ENCODE data around the gene FBXO3.
"Not testable (repeated sequence)": the region's sequence is repeated elsewhere in the genome, so short reads cannot be mapped to it uniquely, and the experiment has no call there.

Gene FBXO3

DNA sequence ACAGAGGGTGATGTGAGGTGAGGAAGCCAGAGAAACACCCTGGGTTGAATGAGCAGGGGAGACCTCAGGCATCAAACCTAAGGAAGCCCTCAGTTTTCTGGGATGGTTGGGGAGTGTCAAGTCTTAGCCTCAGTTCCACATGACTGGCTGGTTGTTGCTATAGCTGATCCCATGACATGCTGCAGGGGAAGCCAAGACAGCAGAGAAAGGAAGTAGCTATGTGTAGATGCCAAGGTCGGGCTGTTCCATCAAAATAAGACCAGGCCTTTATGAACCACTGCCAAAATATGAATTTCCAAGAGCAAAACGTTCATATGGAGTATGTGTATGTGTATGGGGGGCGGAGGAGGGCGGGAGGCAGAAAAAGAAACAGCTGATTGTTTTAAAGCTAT, 49.7 kb downstream of the FBXO3 start:
- peak; percentile 18 for DNase-seq

DNA sequence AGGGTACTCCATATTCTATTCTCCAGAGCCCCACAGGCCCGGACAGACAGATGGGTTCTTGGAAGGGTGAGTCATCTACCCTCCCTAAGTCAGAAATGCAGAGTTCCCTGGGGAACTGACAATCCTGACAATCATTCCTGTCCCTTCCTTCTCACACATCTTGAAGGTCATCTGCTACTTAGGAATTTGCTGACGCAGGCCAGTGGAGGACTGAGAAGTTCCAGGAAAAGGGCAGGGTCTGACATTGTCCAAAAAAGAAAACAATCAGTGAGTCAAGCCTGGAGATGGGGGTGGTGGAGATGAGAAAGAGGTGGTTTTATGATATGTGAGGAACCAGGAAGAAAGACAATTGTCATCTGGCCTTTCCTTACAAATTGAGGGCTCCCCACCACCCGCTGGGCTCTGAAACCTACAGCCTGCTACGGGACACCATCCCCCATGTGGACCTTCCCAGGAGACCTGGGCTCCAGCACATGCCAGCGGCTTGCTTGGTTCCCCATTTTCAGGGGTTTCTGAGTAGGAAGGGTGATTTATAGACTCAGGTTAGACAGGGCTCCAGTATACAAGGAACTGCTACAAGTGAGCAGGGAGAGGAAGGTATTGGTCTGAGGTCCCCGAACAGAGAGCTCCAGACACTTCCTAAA, 51.0 kb downstream of the FBXO3 start:
- peak; percentile 74 for DNase-seq

DNA sequence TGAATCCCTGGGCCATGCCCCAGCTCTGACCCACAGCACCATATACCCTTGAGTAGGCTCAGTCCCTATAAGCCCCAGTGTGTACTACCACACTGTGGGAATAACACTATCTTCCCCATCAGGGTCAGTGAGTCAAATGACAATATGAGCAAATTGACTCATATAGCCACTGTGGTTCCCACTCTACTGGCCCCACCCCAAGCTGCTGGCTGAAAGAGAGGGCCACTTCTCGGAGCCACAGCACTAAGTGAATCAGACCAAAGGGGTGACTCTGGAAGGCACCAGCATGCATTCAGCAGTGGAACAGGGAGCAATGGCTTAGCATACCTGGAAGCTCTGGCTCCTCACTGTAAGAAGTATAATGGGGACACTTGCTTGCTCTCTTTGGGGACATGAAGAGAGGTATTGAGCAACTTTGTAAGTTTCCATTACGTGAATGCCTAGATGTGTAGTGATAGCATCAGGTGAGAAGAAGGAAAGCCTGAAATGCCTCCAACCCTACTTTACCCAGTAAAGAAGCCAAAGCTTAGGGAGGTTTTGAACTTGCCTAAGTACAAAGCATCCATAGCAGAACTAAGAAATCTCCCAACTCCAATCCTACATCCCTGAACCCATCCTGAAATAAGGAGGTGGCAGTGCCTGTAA, 51.6 kb downstream of the FBXO3 start:
- no peak for DNase-seq

DNA sequence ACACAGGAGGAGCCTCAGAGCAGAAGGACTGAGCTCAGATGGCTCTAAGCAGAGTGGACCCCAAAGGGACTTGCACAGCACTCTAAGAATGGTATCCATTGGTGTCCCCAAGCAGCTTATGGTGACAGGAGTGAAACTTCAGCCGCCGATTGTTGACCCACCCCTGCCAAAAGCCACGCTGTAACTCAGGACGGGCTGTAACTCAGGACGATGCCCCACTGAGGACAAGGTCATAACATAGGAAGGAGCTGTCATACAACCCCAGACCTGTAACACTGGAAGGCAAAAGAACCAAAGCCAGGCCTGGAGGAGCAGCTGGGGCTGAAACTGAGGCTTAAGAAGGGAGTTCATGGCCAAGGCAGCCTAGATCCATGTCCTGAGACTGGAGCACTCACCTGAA, 52.3 kb downstream of the FBXO3 start:
- no peak for DNase-seq

DNA sequence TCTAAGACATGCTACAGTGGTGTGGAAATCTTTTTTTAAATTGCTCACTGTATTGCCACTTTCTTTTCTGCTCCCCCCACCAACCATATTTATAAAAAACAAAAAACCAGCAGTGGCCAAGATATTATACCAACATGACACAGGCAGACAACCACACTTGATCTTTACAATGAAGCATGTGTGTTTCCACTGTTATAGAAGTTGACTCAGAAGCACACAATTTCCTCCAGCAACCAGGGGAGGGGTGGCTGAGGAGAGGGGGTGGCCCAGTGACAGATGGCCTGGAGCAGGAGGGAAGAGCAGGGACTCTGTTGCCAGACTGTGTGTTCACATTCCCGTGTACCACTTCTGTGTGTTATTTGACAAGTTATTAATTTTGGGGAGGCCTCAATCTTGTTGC, 52.9 kb downstream of the FBXO3 start:
- DNase-seq: no peak

DNA sequence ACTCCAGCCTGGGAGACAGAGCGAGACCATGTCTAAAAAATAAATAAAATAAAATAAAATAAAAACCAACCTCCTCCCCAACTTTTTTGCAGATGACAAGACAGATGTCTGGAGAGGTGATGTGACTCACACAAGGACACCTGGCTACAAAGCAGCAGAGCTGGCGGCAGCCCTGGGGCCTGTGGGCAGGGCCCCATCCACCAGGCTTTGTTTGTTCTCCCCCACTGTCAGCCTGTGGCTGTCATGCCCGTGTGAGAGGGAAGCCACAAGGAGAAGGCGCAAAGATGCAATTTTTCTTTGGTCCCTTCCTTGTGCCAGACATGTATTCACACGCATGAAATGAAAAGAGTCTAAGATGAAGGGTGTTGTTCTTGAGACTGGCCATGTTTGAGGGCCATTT, 54.7 kb downstream of the FBXO3 start:
- DNase-seq: no peak

DNA sequence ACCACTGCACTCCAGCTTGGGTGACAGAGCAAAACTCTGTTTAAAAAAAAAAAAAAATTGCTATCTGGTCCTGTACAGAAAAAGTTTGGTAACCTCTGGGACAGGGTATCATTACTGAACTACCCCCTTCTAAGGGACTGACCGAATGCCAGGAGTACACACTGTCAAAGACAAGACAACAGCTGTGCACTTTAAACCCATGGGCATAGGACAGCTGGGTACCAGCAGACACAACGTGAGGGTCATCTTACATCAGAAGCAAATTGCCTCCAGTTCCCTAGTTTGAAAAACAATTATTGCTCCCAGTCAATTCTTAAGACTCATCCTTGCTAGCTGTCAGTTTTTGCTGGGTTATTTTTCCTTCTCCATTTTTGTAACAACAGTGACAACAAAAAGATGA, 55.9 kb downstream of the FBXO3 start:
- DNase-seq: no peak

DNA sequence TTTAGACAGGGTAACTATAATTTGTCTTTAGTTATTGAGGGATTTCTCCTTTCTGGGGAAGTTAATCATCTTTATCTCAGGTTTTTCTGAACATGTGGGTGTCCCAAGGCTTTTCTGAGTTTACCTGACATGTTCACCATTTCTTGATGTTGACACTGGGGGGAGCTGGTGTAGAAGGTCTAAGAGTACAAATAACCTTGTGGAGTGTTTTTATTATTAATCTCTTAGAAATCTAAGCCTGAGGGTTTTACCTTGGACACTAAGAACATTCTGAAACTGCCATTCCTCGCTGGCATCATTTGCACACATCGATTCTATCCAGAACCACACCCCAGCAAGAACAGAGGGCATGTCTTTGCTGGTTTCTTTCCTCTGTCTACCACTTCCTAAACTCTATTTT, 58.1 kb downstream of the FBXO3 start:
- no peak for DNase-seq

DNA sequence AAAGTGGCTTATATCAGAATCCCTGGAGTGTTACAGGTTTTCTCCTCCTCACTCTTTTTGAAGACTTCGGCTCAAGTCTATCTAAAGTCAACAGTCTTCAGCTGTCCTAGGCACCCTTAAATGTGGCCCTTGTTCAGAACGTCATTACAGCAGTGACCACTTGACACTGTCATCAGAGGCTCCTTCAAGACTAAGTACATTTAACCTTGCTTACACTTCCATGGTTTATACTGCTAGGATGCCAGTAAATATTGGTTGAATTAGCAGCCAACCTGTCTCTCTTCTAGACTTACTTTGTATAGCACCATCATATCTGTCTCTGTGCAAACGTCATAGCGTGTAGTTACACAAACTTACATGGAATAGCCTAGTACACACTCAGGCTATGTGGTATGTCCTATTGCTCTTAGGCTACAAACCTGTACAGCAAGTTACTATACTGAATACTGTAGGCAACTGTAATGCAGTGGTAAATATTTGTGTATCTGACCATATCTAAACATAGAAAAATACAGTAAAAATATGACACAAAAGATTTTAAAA, 60.4 kb downstream of the FBXO3 start:
- DNase-seq: no peak

DNA sequence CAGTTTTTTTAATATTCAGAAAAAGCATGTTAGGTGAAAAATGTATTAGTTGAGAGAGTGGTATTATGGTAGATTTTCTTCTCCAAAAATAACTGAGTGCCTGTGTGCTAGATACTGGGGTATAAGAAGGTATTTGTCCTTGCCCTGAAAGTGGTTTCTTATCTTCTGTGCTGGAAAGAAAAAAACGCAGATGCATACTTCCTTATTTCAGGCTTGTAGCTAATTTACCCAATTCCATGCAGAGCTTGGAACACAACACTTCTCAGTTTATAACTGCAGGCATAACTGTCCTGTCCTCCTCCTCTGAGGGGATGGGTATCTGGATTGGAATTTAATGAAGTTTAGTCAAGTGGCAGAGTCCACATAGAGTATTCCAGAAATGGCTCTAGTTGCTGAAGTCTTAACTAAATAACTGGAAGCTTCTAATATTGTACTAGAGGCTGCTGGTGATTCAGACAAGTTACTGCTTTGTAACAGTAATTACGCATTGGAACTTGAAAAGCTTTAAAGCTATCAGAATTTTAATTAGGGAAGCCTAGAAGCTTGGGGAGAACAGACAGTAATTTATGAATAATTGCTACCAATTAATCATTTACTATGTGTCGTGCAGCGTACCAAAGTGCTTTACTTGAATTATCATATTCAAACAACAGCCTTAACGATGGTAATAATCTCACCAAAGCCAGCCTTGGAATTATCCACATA, 61.0 kb downstream of the FBXO3 start:
- no peak for DNase-seq

DNA sequence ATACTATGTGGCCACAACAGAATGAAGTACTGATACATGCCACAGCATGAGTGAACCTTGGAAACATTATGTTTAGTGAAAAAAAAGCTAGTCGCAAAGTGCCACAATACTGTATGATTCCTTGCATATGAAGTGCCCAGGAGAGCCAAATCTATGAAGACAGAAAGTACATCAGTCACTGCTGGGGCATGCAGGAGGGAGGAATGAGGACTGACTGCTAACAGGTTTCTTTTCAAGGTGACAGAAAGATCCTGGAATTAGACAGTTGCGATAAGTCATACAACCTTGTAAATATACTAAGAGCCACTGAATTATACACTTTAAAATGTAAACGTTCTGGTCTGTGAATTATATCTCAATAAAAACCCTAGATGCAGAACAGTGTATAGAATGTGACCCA, 61.9 kb downstream of the FBXO3 start:
- no peak for DNase-seq

DNA sequence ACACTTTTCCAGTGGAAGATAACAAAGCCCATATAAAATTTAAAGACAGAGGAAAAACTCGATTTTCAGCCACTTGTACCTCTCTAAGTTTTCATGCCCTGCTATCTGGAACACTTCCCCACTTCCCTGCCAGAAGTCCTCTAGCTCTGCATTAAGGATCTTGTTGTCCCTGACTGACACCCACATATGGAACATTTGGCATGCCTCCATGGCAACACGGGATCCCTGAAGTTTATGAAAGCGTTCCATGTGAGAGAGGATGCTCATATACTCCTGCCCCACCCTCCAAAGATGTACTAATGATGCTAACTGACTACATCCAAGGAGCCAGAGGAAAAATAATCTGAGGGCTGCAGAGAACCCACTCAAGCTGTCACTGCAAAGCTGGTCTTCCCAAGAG, 64.9 kb downstream of the FBXO3 start:
- no peak for DNase-seq

DNA sequence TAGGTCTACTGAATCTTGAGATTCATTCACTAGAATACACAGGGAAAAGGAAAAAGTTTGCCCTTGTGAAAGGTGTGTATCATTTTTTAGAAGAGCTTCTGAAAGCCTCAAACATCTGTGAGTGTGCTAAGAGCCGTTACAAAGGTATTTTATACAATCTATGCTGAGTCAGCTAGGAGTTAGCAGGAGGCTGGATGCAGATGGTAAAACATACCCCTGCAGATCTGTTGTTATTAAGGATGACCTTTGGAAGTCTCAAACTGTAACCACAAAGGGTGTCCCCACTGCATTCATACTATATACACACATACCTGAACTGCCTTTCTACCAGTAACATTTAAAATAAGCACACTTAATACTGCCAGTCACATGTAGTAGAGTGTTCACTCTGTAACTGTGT, 65.3 kb downstream of the FBXO3 start:
- DNase-seq: no peak

DNA sequence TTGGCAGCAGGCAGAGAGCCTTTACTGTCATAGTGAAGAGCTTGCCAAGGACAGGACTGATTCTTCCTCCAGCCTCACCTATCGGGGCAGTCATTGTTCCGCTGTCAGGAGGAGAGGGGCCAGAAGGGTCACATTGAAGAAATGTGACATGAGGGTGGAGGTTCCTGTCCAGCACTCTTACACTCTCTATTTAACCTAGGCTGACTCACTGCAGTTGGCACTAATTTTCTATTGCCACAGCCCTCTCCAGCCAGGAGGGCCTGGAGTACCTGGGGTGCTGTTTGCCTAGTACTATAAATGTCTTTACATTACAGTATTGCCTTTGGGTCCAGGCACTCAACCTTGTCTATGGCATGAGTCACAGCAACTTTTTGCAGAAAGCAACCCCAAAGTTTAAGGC, 66.5 kb downstream of the FBXO3 start:
- not testable (repeated sequence) for DNase-seq

DNA sequence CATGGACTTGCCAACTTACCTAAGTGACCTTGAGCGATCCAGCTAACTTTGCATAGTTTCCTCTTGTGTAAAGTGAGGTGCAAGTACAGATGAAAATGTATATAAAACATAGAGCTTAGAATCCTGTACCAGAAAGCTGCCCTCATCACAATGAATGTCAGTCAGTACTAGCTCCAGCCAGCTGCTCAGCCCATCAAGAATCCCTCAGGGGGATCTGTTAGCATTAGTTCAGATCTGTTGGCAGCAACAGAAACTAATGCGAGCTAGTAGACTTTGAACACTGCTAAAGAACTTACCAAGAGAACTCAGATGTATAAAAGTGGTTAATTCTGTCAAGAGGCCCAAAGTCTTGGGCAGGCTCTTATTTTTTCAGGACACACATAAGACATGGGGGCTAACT, 67.4 kb downstream of the FBXO3 start:
- no peak for DNase-seq

DNA sequence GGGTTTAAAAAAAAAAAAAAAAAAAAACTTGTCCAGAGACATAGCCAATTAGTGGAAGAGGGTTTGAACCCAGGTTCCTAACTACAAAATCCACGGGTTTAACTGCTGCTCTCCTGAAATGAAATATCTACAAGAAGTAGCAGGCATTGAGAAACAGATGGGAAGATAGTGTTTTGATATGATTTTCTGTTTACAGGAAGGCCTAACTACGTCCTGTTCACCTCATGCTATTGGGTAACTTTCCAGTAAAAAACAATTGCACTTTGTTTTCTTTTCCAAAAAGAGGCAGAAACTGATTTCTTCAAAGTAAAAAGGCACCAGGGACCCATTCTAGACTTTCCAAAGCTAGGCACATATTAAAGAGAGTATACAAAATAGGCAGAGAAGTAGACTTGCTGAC, 67.8 kb downstream of the FBXO3 start:
- DNase-seq: no peak

DNA sequence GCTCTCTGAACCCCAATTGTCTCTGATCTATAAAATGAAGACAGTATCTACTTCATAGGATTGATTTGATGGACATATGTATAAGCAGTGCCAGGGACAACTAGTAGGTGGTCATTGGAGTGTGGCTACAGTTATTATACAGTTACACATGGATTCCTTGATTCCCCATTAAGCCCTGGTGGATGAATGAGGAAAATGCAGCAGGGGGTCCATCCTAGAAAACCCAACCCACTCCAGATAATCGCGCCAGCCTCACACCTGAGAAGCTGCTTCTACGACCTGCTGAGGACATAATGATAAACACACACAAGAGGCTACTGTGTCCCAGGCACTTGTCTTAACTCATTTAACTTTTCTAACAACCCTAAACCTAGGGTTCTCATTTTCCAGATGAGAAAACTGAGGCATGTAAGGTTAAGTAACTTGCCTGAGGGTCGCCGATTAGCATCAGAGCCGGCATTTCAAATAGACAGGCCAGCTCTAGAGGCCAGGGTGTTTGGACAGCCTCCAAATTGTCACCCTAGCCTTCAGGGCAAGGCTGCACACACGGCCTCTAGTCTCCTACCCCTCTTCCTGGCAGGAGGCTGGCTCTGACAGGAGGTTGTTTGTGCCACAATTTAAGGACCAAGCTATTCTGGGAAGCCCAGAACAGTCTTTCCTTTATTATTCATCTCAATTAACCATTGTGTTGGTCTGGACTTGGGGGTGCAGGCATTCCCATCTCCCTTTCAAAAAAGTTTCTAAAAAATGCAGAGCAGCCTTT, 69.9 kb downstream of the FBXO3 start:
- DNase-seq: no peak

DNA sequence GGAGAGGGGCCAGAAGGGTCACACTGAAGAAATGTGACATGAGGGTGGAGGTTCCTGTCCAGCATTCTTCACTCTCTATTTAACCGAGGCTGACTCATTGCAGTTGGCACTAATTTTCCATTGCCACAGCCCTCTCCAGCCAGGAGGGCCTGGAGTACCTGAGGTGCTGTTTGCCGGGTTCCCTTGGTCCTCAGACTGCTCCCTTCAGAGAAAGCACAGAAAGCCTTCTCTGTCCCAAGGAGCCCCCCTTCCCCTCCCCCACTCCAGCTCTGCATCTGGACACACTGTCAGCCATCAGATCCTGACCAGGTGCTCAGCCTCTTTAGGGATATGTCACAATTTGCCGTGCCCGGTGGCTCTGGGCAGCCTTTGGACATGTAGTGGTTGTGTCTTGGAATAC, 70.5 kb downstream of the FBXO3 start:
- no peak for DNase-seq

DNA sequence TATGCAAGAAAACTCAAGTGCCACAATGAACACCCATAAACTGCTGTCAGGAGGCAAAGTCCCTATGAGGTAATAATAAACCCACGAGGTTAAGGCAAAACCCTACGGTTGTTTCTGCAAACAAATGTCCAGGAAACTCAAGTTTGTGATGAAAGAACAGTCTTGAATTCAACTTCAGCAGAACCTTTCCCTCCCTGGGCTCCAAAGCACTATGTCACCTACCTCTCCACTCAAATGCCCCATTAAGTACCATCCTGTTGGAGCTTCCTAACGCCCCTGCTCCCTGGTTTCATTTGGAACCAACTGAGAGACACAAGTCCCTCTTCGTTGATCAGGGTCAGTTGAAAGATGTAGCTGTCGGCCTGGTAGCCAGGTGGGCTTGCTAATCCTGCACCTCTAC, 71.1 kb downstream of the FBXO3 start:
- DNase-seq: no peak

DNA sequence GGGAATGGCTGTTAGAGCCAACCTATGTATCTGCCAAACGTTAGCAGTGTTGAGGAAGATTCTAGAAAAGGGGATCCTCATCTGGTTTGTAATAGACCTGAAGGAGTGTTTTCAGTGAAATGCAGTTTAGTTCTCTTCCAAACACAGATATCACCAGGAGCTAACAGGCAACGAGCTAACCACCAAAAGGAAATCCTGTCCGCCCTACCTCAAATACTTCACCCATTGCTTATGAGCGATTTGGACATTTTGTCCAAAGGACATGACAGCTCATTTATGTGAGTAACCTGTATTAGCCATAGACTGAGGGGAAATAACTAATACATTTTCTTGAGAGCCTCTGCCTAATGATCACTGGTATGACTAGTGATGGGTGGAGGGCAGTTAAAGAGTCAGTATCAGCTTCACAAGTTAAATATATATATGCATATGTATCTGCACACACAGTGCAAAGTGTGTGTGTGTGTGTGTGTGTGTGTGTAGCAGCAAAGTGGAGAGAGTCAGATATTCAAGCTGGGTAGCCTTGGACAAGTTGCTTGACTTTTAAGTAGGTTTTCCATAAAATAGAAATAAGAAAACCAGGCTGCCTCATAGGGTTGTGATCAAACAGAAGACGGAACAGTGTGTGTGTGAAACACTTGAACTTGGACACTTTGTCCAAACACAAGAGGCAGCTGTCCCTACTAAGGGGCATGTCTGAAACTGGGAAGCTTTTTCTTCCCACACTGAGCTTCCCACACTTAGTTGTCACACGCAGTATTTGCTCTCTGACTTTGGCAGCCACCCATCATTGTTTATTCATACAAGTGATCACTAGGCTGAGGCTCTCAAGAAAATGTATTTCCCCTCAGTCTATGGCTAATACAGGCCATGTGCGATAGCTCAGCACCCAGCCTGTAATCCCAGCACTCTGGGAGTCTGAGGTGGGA, 72.8 kb downstream of the FBXO3 start:
- DNase-seq: no peak

DNA sequence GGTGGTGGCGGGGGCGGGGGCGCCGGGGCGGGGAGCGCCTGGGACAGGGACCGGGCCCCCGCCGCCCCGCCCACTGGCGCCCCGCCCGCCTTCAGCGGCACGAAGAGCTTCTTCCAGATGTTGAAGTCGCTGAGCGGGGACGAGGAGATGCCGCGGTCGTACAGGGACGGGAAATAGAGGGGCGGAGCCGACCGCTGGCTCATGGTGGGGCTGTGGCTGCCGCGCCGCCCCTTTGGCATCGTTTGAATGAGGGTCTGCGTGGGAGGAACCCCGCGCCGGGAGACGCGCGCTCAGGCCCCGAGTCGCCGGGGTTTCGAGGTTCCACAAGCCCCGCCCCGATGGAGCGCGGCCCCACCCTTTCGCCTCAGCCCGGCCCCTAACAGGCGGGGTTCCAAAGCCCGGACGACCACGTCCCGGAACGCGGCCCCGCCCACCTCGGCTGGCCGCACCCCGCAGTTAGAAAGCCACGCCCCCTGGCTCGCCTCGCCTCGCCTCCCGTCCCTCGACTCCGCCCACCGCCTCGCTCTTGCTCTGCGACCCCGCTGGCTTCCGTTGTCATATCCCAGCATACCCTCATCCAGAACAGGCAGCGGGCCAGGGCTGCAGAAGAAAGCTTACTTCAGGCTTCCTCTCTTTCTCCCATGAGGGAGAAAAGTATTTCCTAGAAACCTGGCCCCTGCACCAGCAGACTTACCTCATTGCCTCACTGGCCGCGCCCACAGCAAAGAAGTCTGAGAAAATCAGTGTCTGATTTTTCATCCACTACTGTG, 73.6 kb downstream of the FBXO3 start, which contains the start of gene C11orf91:
TSS of gene C11orf91 (minus strand) at position 325 of the 770 bp plus-strand sequence. CDS start at position 239, 86 bp downstream.
- peak; percentile 90 for DNase-seq

All from GDM1 (cell line).